SU-DHL-6 (cell line): ENCODE data around the gene LZTR1.
"Not testable (repeated sequence)": the region's sequence is repeated elsewhere in the genome, so short reads cannot be mapped to it uniquely, and the experiment has no call there.

Experiments
- H2AFZ ChIP-seq: fragments of 200-600 bp; sonication (generic); 2 replicates; pipeline ENCODE4 v1.6.1; 2014; ENCODE audit warnings: low read depth, mild to moderate bottlenecking, moderate library complexity, mixed read lengths, antibody characterized with exemption, low read length; ENCODE audit not compliant: severe bottlenecking
- H3F3A ChIP-seq: fragments of 200-600 bp; shearing (Covaris generic); 2 replicates; pipeline ENCODE4 v1.6.0; 2016; ENCODE audit warnings: antibody characterized with exemption, mild to moderate bottlenecking; ENCODE audit not compliant: insufficient read depth
- H3K27ac ChIP-seq: fragments of 200-600 bp; sonication (generic); 2 replicates; pipeline ENCODE4 v1.5.1; 2016; ENCODE audit warnings: low read depth, mild to moderate bottlenecking, low read length, moderate library complexity, mixed read lengths
- H3K27me3 ChIP-seq: fragments of 200-600 bp; sonication (generic), shearing (Covaris generic); 2 replicates; pipeline ENCODE4 v1.6.0; 2014; ENCODE audit warnings: mild to moderate bottlenecking, low read length
- H3K36me3 ChIP-seq: fragments of 200-600 bp; sonication (generic); 2 replicates; pipeline ENCODE4 v1.6.1; 2014; ENCODE audit warnings: mild to moderate bottlenecking, low read length, mixed read lengths
- H3K4me2 ChIP-seq: fragments of 300-600, 200-600 bp; shearing (Covaris generic), sonication (generic); 2 replicates; pipeline ENCODE4 v1.6.0; 2014; ENCODE audit warnings: low read length, low read depth, mild to moderate bottlenecking; ENCODE audit not compliant: poor library complexity, severe bottlenecking
- H3K4me3 ChIP-seq: fragments of 200-600 bp; sonication (generic); 2 replicates; pipeline ENCODE4 v1.5.1; 2014; ENCODE audit warnings: antibody characterized with exemption, low read length, mild to moderate bottlenecking, mixed read lengths; ENCODE audit not compliant: insufficient read depth, poor library complexity, severe bottlenecking
- H3K79me2 ChIP-seq: fragments of 200-600 bp; sonication (generic); 2 replicates; pipeline ENCODE4 v1.6.1; 2014; ENCODE audit warnings: mild to moderate bottlenecking, low read length, moderate library complexity; ENCODE audit not compliant: insufficient read depth
- H3K9ac ChIP-seq: fragments of 200-600 bp; sonication (generic); 2 replicates; pipeline ENCODE4 v1.7.0; 2014; ENCODE audit warnings: mild to moderate bottlenecking, low read length
- H3K9me2 ChIP-seq: fragments of 200-600 bp; sonication (generic); replicated peaks from 2 replicates; pipeline ENCODE4 v1.6.1; 2014; ENCODE audit warnings: low read length; ENCODE audit not compliant: insufficient read depth
- H3K9me3 ChIP-seq: fragments of 200-600 bp; sonication (generic); 2 replicates; pipeline ENCODE4 v1.6.1; 2014; ENCODE audit warnings: low read length, mixed read lengths; ENCODE audit not compliant: insufficient read depth
- H4K20me1 ChIP-seq: fragments of 200-600 bp; sonication (generic); 2 replicates; pipeline ENCODE4 v1.6.1; 2014; ENCODE audit warnings: low read depth, mild to moderate bottlenecking, antibody characterized with exemption, low read length, moderate library complexity, mixed read lengths
- EZH2phosphoT487 ChIP-seq: fragments of 200-600 bp; sonication (generic), shearing (Covaris generic); conservative IDR thresholded peaks from 2 replicates; pipeline ENCODE4 v1.6.1; 2018; ENCODE audit warnings: mild to moderate bottlenecking, antibody characterized with exemption, low read length, moderate library complexity, mixed read lengths
- TF ChIP-seq, protein P1 (sequence below): fragments of 200-600 bp; sonication (generic); IDR thresholded peaks from one replicate; pipeline ENCODE4 v1.5.1; 2017; ENCODE audit warnings: antibody characterized with exemption, mild to moderate bottlenecking, low read length, moderate library complexity; ENCODE audit not compliant: insufficient read depth, poor library complexity, severe bottlenecking

LZTR1 gene

DNA sequence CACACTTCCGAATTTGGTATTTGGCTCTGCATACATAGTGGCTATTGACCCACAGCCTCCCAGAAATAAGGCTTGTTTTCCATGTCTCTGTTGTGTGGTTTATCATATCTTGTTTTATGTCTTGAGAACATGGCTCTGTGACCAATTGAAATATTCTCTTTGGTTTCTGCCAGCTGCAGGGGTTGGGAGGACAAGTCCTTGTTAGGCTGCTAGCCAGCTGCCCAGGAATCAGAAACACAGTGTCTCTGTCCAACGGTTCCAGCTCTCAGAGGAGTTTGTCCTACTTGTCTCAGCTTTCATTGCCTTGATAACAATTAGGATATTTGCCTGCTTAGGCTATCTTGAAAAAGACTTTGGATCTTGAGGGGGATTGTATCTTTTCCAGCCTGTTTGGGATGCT lies 56.3 kb downstream of the LZTR1 start:
- Histone ChIP-seq H3K9me3 (no peaks in the 10 kb centered on the region), H3K9ac (no peak overlapping the region), H3K4me2 (no peak overlapping the region), H3K36me3 (no peaks in the 10 kb centered on the region), H3K4me3 (no peak overlapping the region), H3K27ac (no peak overlapping the region), H4K20me1 (no peaks in the 10 kb centered on the region), H2AFZ (no peak overlapping the region), H3K79me2 (no peaks in the 10 kb centered on the region), H3F3A (no peaks in the 10 kb centered on the region), H3K27me3 (no peaks in the 10 kb centered on the region), H3K9me2 (no peaks in the 10 kb centered on the region)
- TF ChIP-seq, protein P1, sequence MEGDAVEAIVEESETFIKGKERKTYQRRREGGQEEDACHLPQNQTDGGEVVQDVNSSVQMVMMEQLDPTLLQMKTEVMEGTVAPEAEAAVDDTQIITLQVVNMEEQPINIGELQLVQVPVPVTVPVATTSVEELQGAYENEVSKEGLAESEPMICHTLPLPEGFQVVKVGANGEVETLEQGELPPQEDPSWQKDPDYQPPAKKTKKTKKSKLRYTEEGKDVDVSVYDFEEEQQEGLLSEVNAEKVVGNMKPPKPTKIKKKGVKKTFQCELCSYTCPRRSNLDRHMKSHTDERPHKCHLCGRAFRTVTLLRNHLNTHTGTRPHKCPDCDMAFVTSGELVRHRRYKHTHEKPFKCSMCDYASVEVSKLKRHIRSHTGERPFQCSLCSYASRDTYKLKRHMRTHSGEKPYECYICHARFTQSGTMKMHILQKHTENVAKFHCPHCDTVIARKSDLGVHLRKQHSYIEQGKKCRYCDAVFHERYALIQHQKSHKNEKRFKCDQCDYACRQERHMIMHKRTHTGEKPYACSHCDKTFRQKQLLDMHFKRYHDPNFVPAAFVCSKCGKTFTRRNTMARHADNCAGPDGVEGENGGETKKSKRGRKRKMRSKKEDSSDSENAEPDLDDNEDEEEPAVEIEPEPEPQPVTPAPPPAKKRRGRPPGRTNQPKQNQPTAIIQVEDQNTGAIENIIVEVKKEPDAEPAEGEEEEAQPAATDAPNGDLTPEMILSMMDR, result no peak
- TF ChIP-seq EZH2phosphoT487, result no peak

DNA sequence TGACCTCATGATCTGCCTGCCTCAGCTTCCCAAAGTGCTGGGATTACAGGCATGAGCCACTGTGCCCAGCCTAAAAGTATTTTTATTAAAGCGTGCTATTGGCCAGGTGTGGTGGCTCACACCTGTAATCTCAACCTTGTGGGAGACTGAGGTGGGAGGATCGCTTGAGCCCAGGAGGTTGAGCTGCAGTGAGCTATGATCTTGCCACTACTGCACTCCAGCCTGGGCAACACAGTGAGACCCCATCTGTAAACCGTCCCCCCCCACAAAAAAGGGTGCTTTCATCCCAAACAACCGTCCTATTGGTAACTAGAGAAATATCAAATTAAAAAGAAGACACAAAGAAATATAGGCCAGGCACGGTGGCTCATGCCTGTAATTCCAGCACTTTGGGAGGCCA lies 57.1 kb downstream of the LZTR1 start:
- not testable (repeated sequence) for H4K20me1 ChIP-seq, H3K27me3 ChIP-seq, H3K9me2 ChIP-seq, H3K9ac ChIP-seq, H3K9me3 ChIP-seq, H2AFZ ChIP-seq, H3K4me3 ChIP-seq, H3K27ac ChIP-seq, H3F3A ChIP-seq, H3K4me2 ChIP-seq, H3K36me3 ChIP-seq, H3K79me2 ChIP-seq

DNA sequence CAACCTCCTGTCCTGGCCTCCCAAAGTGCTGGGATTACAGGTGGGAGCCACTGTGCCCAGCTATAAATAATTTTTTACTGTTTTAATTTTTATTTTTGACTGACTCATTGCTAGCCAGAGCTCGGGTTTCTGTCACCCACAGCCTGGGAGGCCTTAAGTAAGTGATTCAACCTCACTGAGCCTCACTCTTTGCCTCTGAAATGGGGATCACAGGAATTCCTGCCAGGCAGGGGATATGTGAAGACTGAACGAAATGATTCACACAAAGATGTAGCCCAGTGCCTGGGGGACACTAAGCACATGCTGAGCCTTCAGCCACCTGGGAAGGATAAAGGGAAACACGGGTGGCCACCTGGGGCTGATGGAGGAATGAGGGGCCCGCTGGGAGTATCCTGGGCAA lies 59.8 kb downstream of the LZTR1 start:
- H3K4me2 ChIP-seq, result no peak overlapping the region
- H3K27ac ChIP-seq, result no peak overlapping the region
- H3K27me3 ChIP-seq, result no peaks in the 10 kb centered on the region
- H3K9me3 ChIP-seq, result no peaks in the 10 kb centered on the region
- no peaks in the 10 kb centered on the region for H3K36me3 ChIP-seq
- no peak for TF ChIP-seq EZH2phosphoT487
- TF ChIP-seq, protein P1, result no peak
- H4K20me1 ChIP-seq, result no peaks in the 10 kb centered on the region
- H3K79me2 ChIP-seq, result no peaks in the 10 kb centered on the region
- no peaks in the 10 kb centered on the region for H3F3A ChIP-seq
- no peaks in the 10 kb centered on the region for H3K9me2 ChIP-seq
- no peak overlapping the region for H3K4me3 ChIP-seq
- no peak overlapping the region for H3K9ac ChIP-seq
- H2AFZ ChIP-seq, result no peak overlapping the region

DNA sequence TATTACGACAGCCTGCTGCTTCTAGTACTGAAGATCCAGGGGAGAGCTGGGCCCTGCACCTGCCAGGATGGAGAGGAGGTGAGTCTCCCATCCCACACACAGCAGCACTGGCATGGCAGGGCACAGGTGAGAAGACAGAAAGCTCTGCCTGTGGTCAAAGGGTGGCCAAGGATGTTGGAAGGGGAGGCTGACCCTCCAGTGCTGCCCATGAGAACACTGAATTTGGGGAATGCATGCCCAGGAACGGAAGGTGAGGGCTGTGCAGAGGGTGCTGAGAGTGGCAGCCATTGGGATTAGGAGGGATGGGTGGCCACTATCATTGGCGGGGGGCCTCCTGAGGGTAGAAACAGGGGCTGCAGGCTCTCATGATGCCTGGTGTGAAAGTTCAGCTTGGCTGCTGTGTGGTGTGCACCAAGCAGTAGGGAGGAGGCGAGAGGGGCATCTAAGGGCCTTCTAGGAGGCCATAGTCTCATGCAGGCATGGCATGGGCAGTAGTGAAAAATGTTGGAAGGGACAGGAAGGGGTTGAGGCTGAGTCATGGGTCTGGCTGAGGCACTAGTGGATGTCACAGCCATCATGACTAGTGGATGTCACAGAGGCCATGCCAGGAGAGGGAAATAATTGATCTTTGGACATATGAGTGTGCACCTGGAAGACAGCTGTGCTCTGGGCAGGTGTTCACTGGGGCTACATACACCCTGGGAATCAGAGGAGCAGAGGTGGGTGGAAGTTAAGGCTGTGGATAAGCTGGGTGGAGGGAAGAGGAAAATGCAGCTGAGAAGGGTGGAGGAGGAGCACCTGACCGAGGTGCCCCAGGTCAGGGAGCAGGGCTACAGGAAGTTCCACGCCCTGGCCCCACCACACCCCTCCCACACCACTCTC lies 61.1 kb downstream of the LZTR1 start:
- Histone ChIP-seq H3K79me2 (no peaks in the 10 kb centered on the region), H3K9me2 (no peaks in the 10 kb centered on the region), H3K9ac (no peak overlapping the region), H3F3A (no peaks in the 10 kb centered on the region), H3K9me3 (no peaks in the 10 kb centered on the region), H3K27me3 (no peaks in the 10 kb centered on the region), H3K4me2 (no peak overlapping the region), H3K27ac (no peak overlapping the region), H3K36me3 (no peaks in the 10 kb centered on the region), H3K4me3 (no peak overlapping the region), H4K20me1 (no peaks in the 10 kb centered on the region), H2AFZ (no peak overlapping the region)
- no peak for TF ChIP-seq EZH2phosphoT487
- TF ChIP-seq, protein P1, result no peak
